PC-3 (cell line): Measurements from ENCODE around the gene IZUMO2. TPM values are rescaled to one million over a fixed set of nuclear protein-coding genes. Genes with fewer than 3 reads are reported as not detected.
A peak's percentile ranks its signal among the peaks of the same experiment; 100 is the strongest.

Experiments used
- ATAC-seq: fragments of 200-7000 bp; cut with Tn5 transposase; 2 replicates; pipeline ENCODE4 v1.9.1; 2020; ENCODE audit warnings: mild to moderate bottlenecking, moderate library complexity
- BruUV-seq: library from RNA; stranded (reverse); fragments of 400-500 nt; replicated peaks from 2 replicates; lab custom pipeline; 2021; lab: Mats Ljungman, UMichigan
- CTCF ChIA-PET: fragments of 300-600 bp; sonication (Branson Sonifier 250); formaldehyde crosslinking; loops from one replicate; lab custom pipeline; 2022; ENCODE audit warnings: antibody characterized with exemption; lab: Charles Lee
- POLR2A ChIA-PET: fragments of 300-600 bp; sonication (Branson Sonifier 250); formaldehyde crosslinking; loops from one replicate; lab custom pipeline; 2022; ENCODE audit warnings: antibody characterized with exemption; ENCODE audit not compliant: unreplicated experiment; lab: Charles Lee
- DNase-seq: peaks from one replicate; pipeline ENCODE4 v3.0.0-alpha.2; 2015
- H2AFZ ChIP-seq: fragments of 300-600 bp; sonication (generic); 2 replicates; pipeline ENCODE4 v1.6.0; 2016; ENCODE audit warnings: antibody characterized with exemption, low read length
- H3F3A ChIP-seq: fragments of 300-600 bp; sonication (generic); one replicate; pipeline ENCODE4 v1.6.0; 2017; ENCODE audit warnings: antibody characterized with exemption, low read length, control low read depth, mild to moderate bottlenecking; ENCODE audit not compliant: unreplicated experiment
- H3K27ac ChIP-seq: fragments of 300-600 bp; sonication (generic); 2 replicates; pipeline ENCODE4 v1.5.1; 2016; ENCODE audit warnings: mild to moderate bottlenecking, low read length
- H3K27me3 ChIP-seq: fragments of 300-600 bp; sonication (generic); 2 replicates; pipeline ENCODE4 v1.6.1; 2016; ENCODE audit warnings: low read length, mixed read lengths
- H3K36me3 ChIP-seq: fragments of 300-600 bp; sonication (generic); 2 replicates; pipeline ENCODE4 v1.6.1; 2016; ENCODE audit warnings: low read depth, mixed run types, low read length, mixed read lengths
- H3K4me1 ChIP-seq: fragments of 300-600 bp; sonication (generic); 2 replicates; pipeline ENCODE4 v1.5.1; 2016; ENCODE audit warnings: low read length; ENCODE audit not compliant: insufficient read depth
- H3K4me2 ChIP-seq: fragments of 300-600 bp; sonication (generic); 2 replicates; pipeline ENCODE4 v1.6.0; 2016; ENCODE audit warnings: low read length
- H3K4me3 ChIP-seq: fragments of 300-600 bp; sonication (generic); 2 replicates; pipeline ENCODE4 v1.5.1; 2016; ENCODE audit warnings: mild to moderate bottlenecking, low read length, mixed read lengths
- H3K79me2 ChIP-seq: fragments of 300-600 bp; sonication (generic); 2 replicates; pipeline ENCODE4 v1.6.1; 2017; ENCODE audit warnings: low read length, mixed read lengths
- H3K9ac ChIP-seq: fragments of 300-600 bp; sonication (generic); 2 replicates; pipeline ENCODE4 v1.6.0; 2016; ENCODE audit warnings: mild to moderate bottlenecking, low read length
- H3K9me2 ChIP-seq: fragments of 300-600 bp; sonication (generic); replicated peaks from 2 replicates; pipeline ENCODE4 v1.6.1; 2016; ENCODE audit warnings: mixed run types, low read length, mixed read lengths
- H3K9me3 ChIP-seq: fragments of 300-600 bp; sonication (generic); 2 replicates; pipeline ENCODE4 v1.6.1; 2016; ENCODE audit warnings: low read length, mixed read lengths
- H4K20me1 ChIP-seq: fragments of 300-600 bp; sonication (generic); 2 replicates; pipeline ENCODE4 v1.6.1; 2016; ENCODE audit warnings: low read length, mixed read lengths
- CTCF ChIP-seq: fragments of 300-600 bp; sonication (generic); conservative IDR thresholded peaks from 2 replicates; pipeline ENCODE4 v1.5.1; 2017; ENCODE audit warnings: antibody characterized with exemption, low read depth, mild to moderate bottlenecking, low read length
- EZH2 ChIP-seq: fragments of 300-600 bp; sonication (generic); IDR thresholded peaks from one replicate; pipeline ENCODE4 v1.6.1; 2017; ENCODE audit warnings: antibody characterized with exemption, mild to moderate bottlenecking, low read length; ENCODE audit not compliant: unreplicated experiment
- EZH2phosphoT487 ChIP-seq: fragments of 300-600 bp; sonication (generic); IDR thresholded peaks from 2 replicates; pipeline ENCODE4 v1.6.1; 2018; ENCODE audit warnings: mild to moderate bottlenecking, antibody characterized with exemption, low read length, borderline replicate concordance
- intact Hi-C: fragments of 100-400 bp; cut with micrococcal nuclease; formaldehyde crosslinking; loops from 2 replicates; pipeline ENCODE4 v1.9.0; 2023
- total RNA-seq: library from RNA; depleted of rRNA; stranded (reverse); fragments of >200 nt; gene quantifications from 2 replicates; pipeline ENCODE4 v1.2.3, GENCODE V29; 2014

Gene IZUMO2
- total RNA-seq, 1 experiment from 2014 or later, result not detected

- Histone ChIP-seq H3K4me3 (peak within 1 kb of the TSS; percentile 77), H4K20me1 (no peaks in the 10 kb centered on the region), H3K4me2 (peak within 1 kb of the TSS; percentile 88), H3K36me3 (no peaks in the 10 kb centered on the region), H3F3A (no peaks in the 10 kb centered on the region), H3K4me1 (peaks cover 21% of the 10 kb centered on the region), H3K27me3 (no peaks in the 10 kb centered on the region), H3K9me2 (no peaks in the 10 kb centered on the region), H3K27ac (no peak within 1 kb of the TSS), H3K79me2 (peaks cover 22% of the 10 kb centered on the region), H3K9ac (peak within 1 kb of the TSS; percentile 75), H2AFZ (peak within 1 kb of the TSS; percentile 84), H3K9me3 (no peaks in the 10 kb centered on the region)
- ATAC-seq, result peak; percentile 92
- no peak for TF ChIP-seq EZH2
- no peak for TF ChIP-seq EZH2phosphoT487
- TF ChIP-seq CTCF, result no peak
- intact Hi-C loops, result no loop called here
- ChIA-PET POLR2A (interaction anchor here (1.0 kb wide), 1 partner anchor 307 kb away, joined by 8 read pairs; the partner anchor contains the start of gene JOSD2), CTCF (interaction anchor here (0.5 to 0.9 kb wide), 3 partner anchors 49 to 521 kb away, joined by 3 to 10 read pairs (median 4); no protein-coding TSS in a partner anchor)
- DNase-seq, result peak; percentile 99
- BruUV-seq, result no TSS peak
Measured at GRCh38 chr19:50203281-50204080, 40.4 kb upstream of the IZUMO2 start, which contains the start of gene MYH14. MYH14 (plus strand) TSS chr19:50203622; CDS start chr19:50210366, 6,744 bp downstream.

GRCh38 chr19:50202962-50203280 is 39.8 kb upstream of the IZUMO2 start:
- peaks cover 22% of the 10 kb centered on the region for H3K79me2 ChIP-seq
- BruUV-seq, result no TSS peak

More at GRCh38 chr19:50202962-50203280, 39.8 kb upstream of the IZUMO2 start:
- POLR2A ChIA-PET, result interaction anchor here (1.0 kb wide), 1 partner anchor 308 kb away, joined by 8 read pairs; the partner anchor contains the start of gene JOSD2
- no peaks in the 10 kb centered on the region for H3F3A ChIP-seq
- peak overlapping the region; percentile 77; the same call in 1 of the 2 replicates for H3K4me3 ChIP-seq
- TF ChIP-seq EZH2 (no peak), EZH2phosphoT487 (no peak), CTCF (no peak)
- no peaks in the 10 kb centered on the region for H3K9me3 ChIP-seq
- H3K9me2 ChIP-seq, result no peaks in the 10 kb centered on the region
- DNase-seq (no peak), ATAC-seq (no peak)
- H3K27me3 ChIP-seq, result no peaks in the 10 kb centered on the region
- no peak overlapping the region for H3K9ac ChIP-seq
- intact Hi-C loops, result no loop called here
- H3K27ac ChIP-seq, result no peak overlapping the region
- H3K4me1 ChIP-seq, result peaks cover 21% of the 10 kb centered on the region
- no peaks in the 10 kb centered on the region for H4K20me1 ChIP-seq
- H3K36me3 ChIP-seq, result no peaks in the 10 kb centered on the region
- CTCF ChIA-PET, result interaction anchor here (0.5 to 0.9 kb wide), 2 partner anchors 50 to 522 kb away, joined by 4 to 10 read pairs; no protein-coding TSS in a partner anchor
- peak overlapping the region; percentile 54 for H3K4me2 ChIP-seq
- H2AFZ ChIP-seq, result peak overlapping the region; percentile 72
